ENCODE data around the gene VAC14. TPM values are rescaled to one million over a fixed set of nuclear protein-coding genes. Genes with fewer than 3 reads are reported as not detected.

The VAC14 gene
- polyA plus RNA-seq, 1 donor from 2014 or later = 8.6 TPM

DNA sequence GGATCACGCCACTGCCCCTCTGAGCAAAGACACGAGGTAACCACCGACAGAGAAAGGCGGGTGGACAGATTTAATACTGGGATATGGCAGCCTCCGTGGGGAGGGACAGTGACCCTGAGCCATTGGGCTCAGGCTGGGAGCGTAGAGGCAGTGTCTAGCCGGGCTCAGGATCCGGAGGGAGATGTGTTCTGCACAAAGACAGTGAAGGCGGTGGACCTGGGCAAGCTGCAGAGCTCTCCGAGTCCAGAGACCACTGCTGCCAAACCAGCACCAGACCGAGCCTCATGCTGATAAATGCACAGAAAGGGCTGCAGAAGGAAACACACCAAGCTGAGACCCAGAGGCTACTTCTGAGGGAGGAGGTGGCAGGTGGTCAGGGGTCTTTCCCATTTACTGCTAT is 88.6 kb downstream of the VAC14 start:
- no peak overlapping the region for H3K4me3 ChIP-seq (ENCODE audit: low read length)
- H3K36me3 ChIP-seq (ENCODE audit: insufficient read depth, low read length) = no peaks in the 10 kb centered on the region
- H2AFZ ChIP-seq (ENCODE audit: low read depth, low read length) = no peak overlapping the region
- no peak overlapping the region for H3K4me2 ChIP-seq (ENCODE audit: low read length)
- H3K9ac ChIP-seq (ENCODE audit: low read length) = no peak overlapping the region
- no peaks in the 10 kb centered on the region for H3K27me3 ChIP-seq (ENCODE audit: insufficient read depth, low read depth, low read length)
- no peak overlapping the region for H3K27ac ChIP-seq (ENCODE audit: low read length)
- no peaks in the 10 kb centered on the region for H3K9me3 ChIP-seq (ENCODE audit: low read length)
- TF ChIP-seq SMC3 (conservative IDR thresholded peaks at IDR 0.05; ENCODE audit: poor library complexity) (no peak), RAD21 (conservative IDR thresholded peaks at IDR 0.05) (no peak), EZH2 (IDR thresholded peaks at IDR 0.05; ENCODE audit: borderline replicate concordance, insufficient read depth, low read length, poor library complexity, severe bottlenecking) (no peak), MXI1 (conservative IDR thresholded peaks at IDR 0.05; ENCODE audit: poor library complexity, severe bottlenecking) (no peak), POLR2AphosphoS5 (IDR thresholded peaks at IDR 0.05) (no peak), TAF1 (IDR thresholded peaks at IDR 0.05; ENCODE audit: low read depth) (no peak), EP300 (conservative IDR thresholded peaks at IDR 0.05; ENCODE audit: poor library complexity, severe bottlenecking) (no peak)
- TF ChIP-seq, protein P1, sequence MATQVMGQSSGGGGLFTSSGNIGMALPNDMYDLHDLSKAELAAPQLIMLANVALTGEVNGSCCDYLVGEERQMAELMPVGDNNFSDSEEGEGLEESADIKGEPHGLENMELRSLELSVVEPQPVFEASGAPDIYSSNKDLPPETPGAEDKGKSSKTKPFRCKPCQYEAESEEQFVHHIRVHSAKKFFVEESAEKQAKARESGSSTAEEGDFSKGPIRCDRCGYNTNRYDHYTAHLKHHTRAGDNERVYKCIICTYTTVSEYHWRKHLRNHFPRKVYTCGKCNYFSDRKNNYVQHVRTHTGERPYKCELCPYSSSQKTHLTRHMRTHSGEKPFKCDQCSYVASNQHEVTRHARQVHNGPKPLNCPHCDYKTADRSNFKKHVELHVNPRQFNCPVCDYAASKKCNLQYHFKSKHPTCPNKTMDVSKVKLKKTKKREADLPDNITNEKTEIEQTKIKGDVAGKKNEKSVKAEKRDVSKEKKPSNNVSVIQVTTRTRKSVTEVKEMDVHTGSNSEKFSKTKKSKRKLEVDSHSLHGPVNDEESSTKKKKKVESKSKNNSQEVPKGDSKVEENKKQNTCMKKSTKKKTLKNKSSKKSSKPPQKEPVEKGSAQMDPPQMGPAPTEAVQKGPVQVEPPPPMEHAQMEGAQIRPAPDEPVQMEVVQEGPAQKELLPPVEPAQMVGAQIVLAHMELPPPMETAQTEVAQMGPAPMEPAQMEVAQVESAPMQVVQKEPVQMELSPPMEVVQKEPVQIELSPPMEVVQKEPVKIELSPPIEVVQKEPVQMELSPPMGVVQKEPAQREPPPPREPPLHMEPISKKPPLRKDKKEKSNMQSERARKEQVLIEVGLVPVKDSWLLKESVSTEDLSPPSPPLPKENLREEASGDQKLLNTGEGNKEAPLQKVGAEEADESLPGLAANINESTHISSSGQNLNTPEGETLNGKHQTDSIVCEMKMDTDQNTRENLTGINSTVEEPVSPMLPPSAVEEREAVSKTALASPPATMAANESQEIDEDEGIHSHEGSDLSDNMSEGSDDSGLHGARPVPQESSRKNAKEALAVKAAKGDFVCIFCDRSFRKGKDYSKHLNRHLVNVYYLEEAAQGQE (IDR thresholded peaks at IDR 0.05; ENCODE audit: borderline replicate concordance) = no peak
- TF ChIP-seq, protein P2, sequence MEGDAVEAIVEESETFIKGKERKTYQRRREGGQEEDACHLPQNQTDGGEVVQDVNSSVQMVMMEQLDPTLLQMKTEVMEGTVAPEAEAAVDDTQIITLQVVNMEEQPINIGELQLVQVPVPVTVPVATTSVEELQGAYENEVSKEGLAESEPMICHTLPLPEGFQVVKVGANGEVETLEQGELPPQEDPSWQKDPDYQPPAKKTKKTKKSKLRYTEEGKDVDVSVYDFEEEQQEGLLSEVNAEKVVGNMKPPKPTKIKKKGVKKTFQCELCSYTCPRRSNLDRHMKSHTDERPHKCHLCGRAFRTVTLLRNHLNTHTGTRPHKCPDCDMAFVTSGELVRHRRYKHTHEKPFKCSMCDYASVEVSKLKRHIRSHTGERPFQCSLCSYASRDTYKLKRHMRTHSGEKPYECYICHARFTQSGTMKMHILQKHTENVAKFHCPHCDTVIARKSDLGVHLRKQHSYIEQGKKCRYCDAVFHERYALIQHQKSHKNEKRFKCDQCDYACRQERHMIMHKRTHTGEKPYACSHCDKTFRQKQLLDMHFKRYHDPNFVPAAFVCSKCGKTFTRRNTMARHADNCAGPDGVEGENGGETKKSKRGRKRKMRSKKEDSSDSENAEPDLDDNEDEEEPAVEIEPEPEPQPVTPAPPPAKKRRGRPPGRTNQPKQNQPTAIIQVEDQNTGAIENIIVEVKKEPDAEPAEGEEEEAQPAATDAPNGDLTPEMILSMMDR (IDR thresholded peaks at IDR 0.05; ENCODE audit: poor library complexity, severe bottlenecking) = no peak
- H3F3A ChIP-seq (ENCODE audit: insufficient read depth, low read length, poor library complexity, severe bottlenecking) = no peaks in the 10 kb centered on the region
- no peaks in the 10 kb centered on the region for H3K79me2 ChIP-seq (replicated peaks; ENCODE audit: insufficient read depth, low read length)
- H3K9me2 ChIP-seq (ENCODE audit: insufficient read depth, low read length) = no peaks in the 10 kb centered on the region
- H4K20me1 ChIP-seq (ENCODE audit: insufficient read depth) = no peaks in the 10 kb centered on the region

DNA sequence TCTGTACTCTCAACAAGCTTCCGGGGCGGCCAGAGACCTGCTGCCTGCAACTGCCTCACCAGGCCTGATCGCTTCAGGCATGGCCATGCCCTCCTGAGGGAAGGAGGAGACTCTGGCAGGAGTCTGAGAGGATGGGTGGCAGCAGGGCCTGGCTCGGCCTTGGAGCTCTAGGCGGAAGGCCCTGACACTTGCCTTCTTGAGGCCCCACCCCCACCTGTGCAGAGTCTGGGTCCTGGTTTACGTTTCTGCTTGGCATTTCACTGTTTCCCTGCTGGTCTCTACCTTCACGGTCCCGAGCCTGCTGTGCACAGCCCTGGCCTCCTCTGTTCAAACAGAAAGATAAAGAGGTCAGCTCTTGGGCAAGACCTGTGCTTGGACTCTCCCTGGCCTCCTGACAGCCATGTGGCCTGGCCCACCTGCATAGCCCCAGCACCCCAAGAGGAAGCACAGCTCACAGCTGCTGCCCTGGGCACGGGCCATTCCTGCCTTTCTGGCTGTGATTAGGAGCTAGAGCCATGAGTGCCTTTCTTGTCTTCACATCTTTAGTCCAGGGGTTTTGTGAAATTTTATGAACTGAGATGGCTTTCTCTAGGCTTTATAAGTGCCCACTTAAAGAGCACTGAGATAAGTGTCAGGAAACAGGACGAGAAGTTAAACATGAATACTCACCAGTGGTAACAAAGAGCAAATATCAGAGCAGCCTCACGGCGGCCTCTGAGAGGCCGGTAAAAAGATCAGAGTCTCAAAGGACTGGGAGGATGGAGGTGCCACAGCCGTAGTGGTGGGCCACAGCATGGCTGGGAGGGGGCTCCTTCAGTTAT is 89.5 kb downstream of the VAC14 start:
- Histone ChIP-seq H3K36me3 (ENCODE audit: insufficient read depth, low read length) (no peaks in the 10 kb centered on the region), H4K20me1 (ENCODE audit: insufficient read depth) (no peaks in the 10 kb centered on the region), H3F3A (ENCODE audit: insufficient read depth, low read length, poor library complexity, severe bottlenecking) (no peaks in the 10 kb centered on the region), H3K4me3 (ENCODE audit: low read length) (no peak overlapping the region), H3K27me3 (ENCODE audit: insufficient read depth, low read depth, low read length) (no peaks in the 10 kb centered on the region), H3K79me2 (replicated peaks; ENCODE audit: insufficient read depth, low read length) (no peaks in the 10 kb centered on the region), H3K9me3 (ENCODE audit: low read length) (no peaks in the 10 kb centered on the region), H3K9me2 (ENCODE audit: insufficient read depth, low read length) (no peaks in the 10 kb centered on the region), H3K4me2 (ENCODE audit: low read length) (no peak overlapping the region), H3K27ac (ENCODE audit: low read length) (no peak overlapping the region), H2AFZ (ENCODE audit: low read depth, low read length) (no peak overlapping the region), H3K9ac (ENCODE audit: low read length) (no peak overlapping the region)
- TF ChIP-seq EZH2 (IDR thresholded peaks at IDR 0.05; ENCODE audit: borderline replicate concordance, insufficient read depth, low read length, poor library complexity, severe bottlenecking) = no peak
- TF ChIP-seq SMC3 (conservative IDR thresholded peaks at IDR 0.05; ENCODE audit: poor library complexity) = no peak
- TF ChIP-seq, protein P1 (IDR thresholded peaks at IDR 0.05; ENCODE audit: borderline replicate concordance) = no peak
- TF ChIP-seq, protein P2 (IDR thresholded peaks at IDR 0.05; ENCODE audit: poor library complexity, severe bottlenecking) = no peak
- TF ChIP-seq POLR2AphosphoS5 (IDR thresholded peaks at IDR 0.05) = no peak
- TF ChIP-seq EP300 (conservative IDR thresholded peaks at IDR 0.05; ENCODE audit: poor library complexity, severe bottlenecking) = no peak
- no peak for TF ChIP-seq RAD21 (conservative IDR thresholded peaks at IDR 0.05)
- TF ChIP-seq MXI1 (conservative IDR thresholded peaks at IDR 0.05; ENCODE audit: poor library complexity, severe bottlenecking) = no peak
- no peak for TF ChIP-seq TAF1 (IDR thresholded peaks at IDR 0.05; ENCODE audit: low read depth)
